KOPT-K1 (cell line): Measurements from ENCODE around the gene DHCR24.
"Not testable (repeated sequence)": the region's sequence is repeated elsewhere in the genome, so short reads cannot be mapped to it uniquely, and the experiment has no call there.

Experiments
- H3K27ac ChIP-seq: fragments of 200-600 bp; sonication (generic); 2 replicates; pipeline ENCODE4 v1.5.1; 2016; ENCODE audit warnings: antibody characterized with exemption, mild to moderate bottlenecking, low read depth, low read length; ENCODE audit not compliant: poor library complexity, severe bottlenecking
- H3K36me3 ChIP-seq: fragments of 200-600 bp; sonication (generic); 2 replicates; pipeline ENCODE4 v1.5.1; 2017; ENCODE audit warnings: antibody characterized with exemption, mild to moderate bottlenecking, low read length, moderate library complexity; ENCODE audit not compliant: insufficient read depth
- H3K9me3 ChIP-seq: fragments of 200-600 bp; sonication (generic); 2 replicates; pipeline ENCODE4 v1.5.1; 2017; ENCODE audit warnings: antibody characterized with exemption, low read length, mild to moderate bottlenecking; ENCODE audit not compliant: insufficient read depth, poor library complexity, severe bottlenecking

DHCR24 gene

GRCh38 chr1:54904476-54905048, 17.6 kb upstream of the DHCR24 start:
- Histone ChIP-seq H3K36me3 (no peaks in the 10 kb centered on the region), H3K9me3 (no peaks in the 10 kb centered on the region), H3K27ac (no peak overlapping the region)

- Histone ChIP-seq H3K9me3 (no peaks in the 10 kb centered on the region), H3K27ac (no peak overlapping the region), H3K36me3 (no peaks in the 10 kb centered on the region)
Measured at GRCh38 chr1:54894271-54894670, 7.3 kb upstream of the DHCR24 start.

DNA sequence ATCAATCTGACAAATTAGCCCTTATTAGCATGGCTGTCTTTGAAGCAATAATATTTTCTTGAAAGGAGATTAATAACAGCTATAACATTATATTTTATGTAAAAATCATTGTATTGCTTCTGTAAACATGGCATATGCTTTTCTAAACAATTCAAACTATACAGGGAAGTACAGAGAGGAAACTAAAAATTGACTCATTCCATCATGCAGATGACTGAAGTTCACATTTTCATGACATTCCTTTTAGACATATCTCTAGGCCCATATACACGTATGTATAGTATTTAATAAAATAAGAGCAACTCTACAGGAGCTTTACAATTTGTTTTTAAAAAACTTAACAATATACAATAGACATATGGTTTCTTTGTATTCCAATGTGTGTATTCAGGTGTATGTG, 5.6 kb upstream of the DHCR24 start:
- Histone ChIP-seq H3K36me3 (no peaks in the 10 kb centered on the region), H3K27ac (no peak overlapping the region), H3K9me3 (no peaks in the 10 kb centered on the region)

DNA sequence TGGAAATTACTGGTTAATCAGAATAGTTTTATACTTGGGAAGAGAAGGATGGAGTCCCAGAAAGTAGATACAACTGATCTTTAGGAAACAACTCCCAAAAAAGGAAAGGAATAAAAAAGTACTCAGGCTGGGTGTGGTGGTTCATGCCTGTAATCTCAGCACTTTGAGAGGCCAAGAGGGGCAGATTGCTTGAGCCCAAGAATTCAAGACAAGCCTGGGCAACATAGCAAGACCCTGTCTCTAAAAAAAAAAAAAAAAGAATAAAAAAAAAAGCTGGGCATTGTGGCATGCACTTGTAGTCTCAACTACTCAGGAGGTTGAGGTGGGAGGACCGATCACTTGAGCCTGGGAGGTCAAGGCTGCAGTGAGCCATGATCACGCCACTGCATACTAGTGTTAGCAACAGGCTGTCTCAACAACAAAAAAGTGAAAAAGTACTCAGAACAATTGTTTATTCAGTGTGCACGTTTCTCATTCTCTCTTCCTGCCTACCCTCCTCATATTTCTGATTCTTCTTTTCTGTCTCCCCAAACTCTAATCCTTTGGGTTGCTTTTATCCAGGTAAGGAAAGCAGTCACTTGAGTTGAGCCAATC, 2.2 kb upstream of the DHCR24 start:
- H3K27ac ChIP-seq, result no peak overlapping the region

GRCh38 chr1:54888080-54888733, 1.2 kb upstream of the DHCR24 start:
- Histone ChIP-seq H3K36me3 (peaks cover 22% of the 10 kb centered on the region), H3K9me3 (no peaks in the 10 kb centered on the region), H3K27ac (peak overlapping the region; percentile 82)

More for the DNA sequence above, 2.2 kb upstream of the DHCR24 start:
- Histone ChIP-seq H3K36me3 (peaks cover 12% of the 10 kb centered on the region), H3K9me3 (no peaks in the 10 kb centered on the region)

GRCh38 chr1:54887665-54888071, 673 bp upstream of the DHCR24 start:
- no peaks in the 10 kb centered on the region for H3K9me3 ChIP-seq
- H3K27ac ChIP-seq, result peak overlapping the region; percentile 82
- peaks cover 27% of the 10 kb centered on the region for H3K36me3 ChIP-seq

- Histone ChIP-seq H3K36me3 (peaks cover 43% of the 10 kb centered on the region), H3K9me3 (peaks cover 4% of the 10 kb centered on the region), H3K27ac (peak overlapping the region; percentile 82)
Measured at GRCh38 chr1:54885807-54886723, 930 bp downstream of the DHCR24 start.

DNA sequence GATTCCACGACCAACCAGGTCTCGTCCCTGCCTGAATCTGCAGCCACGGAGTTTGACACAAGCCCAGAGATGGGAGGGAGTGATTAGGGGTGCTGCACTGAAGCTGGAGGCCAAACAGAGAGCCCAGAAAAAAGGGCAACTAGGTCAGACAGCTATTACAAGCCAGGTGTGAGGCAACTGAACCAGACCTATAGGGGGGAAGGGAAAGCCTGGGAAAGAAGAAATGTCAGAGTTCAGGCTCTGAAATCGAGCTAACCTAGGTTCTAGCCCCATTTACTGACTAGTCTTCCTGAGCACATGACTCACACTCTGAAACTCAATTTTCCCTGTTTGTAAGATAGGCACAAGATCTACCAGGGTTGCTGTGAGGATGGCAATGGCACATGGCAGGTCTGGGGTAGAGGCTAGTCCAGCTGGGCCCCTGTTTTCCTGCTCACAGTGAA, 1.7 kb downstream of the DHCR24 start:
- H3K27ac ChIP-seq, result peak overlapping the region; percentile 82
- peaks cover 50% of the 10 kb centered on the region for H3K36me3 ChIP-seq

DNA sequence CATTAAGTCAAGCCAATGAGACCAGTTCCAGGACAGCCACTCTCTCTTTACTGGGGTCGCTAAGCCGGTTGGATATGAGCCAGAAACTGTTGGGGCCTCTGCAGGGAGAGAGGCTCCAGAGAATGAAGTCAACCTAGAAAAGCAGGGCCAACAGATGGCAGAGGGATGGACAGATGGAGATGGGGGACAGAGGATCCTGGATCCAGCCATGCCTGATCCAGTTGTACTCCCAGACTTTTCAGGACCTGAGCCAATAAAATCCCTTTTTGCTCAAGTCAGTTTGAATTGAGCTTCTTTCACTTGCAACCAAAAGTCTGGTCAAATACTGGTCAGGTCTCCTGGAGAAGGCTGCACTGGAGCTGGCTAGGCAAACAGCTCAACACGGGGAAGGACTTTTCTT, 2.2 kb downstream of the DHCR24 start:
- H3K36me3 ChIP-seq, result peaks cover 55% of the 10 kb centered on the region
- peaks cover 4% of the 10 kb centered on the region for H3K9me3 ChIP-seq
- H3K27ac ChIP-seq, result no peak overlapping the region

More for the DNA sequence above, 1.7 kb downstream of the DHCR24 start:
- H3K9me3 ChIP-seq, result peaks cover 4% of the 10 kb centered on the region

DNA sequence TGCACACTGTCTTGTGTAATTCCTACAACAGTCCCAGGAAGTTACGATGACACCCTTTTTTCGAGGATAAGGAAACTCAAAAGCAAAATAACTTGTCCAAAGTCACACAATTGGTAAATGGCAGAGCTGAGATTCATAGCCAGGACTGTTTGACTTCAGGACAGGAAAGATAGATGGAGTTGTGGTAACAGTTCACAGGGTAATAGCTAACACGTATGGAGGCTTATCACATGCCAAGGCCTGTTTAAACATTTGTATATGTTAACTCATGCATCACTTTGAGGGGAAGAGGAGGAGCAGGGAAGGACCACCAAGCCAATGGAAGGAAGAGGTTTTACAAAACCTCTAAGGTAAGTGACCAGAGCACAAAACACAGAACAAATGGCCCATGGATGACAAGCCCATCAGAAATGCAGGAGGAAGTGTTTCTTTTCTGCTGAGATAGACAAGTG, 2.8 kb downstream of the DHCR24 start:
- Histone ChIP-seq H3K9me3 (peaks cover 4% of the 10 kb centered on the region), H3K27ac (no peak overlapping the region), H3K36me3 (peaks cover 61% of the 10 kb centered on the region)

DNA sequence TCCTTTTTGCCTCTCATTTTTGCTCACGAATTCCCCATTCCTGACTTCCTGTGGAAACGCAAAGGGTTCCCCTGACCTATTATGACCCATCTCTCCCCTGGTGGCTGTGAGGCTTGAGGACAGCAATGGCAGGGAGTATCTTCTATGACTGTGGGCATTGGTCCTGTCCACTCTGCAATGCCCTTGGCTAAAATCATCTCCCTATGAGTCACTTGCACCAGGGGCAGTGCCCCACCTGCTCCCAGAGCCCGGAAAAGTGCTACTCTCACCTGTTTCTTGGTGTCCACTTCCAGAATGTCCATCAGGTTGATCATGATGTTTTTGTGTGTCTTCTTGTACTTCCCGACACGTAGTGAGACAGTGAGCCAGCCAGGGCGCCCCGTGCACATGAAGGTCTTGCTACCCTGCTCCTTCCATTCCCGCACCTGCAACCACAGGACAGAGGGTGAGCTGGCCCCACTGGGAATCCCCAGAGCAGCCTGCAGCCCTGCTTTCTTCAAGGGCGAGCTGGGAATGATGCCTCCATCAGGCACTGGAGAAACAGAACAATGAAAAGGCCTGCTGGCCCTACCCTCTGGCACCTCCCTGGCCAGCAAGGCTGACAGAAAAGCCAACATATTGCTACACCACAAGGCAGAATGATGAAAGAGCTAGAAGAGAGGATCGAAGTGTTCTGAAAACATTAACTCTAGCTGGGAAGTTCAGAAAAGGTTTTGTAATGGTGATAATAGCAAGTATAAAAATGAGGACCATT, 3.5 kb downstream of the DHCR24 start:
- Histone ChIP-seq H3K27ac (no peak overlapping the region), H3K9me3 (peaks cover 4% of the 10 kb centered on the region), H3K36me3 (peaks cover 63% of the 10 kb centered on the region)

GRCh38 chr1:54882519-54882918, 4.5 kb downstream of the DHCR24 start:
- H3K27ac ChIP-seq, result no peak overlapping the region
- H3K9me3 ChIP-seq, result peaks cover 4% of the 10 kb centered on the region
- peaks cover 67% of the 10 kb centered on the region for H3K36me3 ChIP-seq

DNA sequence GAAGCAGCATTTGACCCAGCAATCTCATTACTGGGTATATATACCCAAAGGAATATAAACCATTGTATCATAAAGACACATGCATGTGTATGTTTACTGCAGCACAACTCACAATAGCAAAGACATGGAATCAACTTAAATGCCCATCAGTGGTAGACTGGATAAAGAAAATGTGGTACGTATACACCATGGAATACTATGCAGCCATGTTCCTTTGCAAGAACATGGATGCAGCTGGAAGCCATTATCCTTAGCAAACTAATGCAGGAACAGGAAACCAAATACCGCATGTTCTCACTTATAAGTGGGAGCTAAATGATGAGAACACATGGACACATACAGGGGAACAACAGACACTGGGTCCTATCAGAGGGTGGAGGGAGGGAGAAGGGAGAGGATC, 5.4 kb downstream of the DHCR24 start:
- H3K36me3 ChIP-seq, result peaks cover 76% of the 10 kb centered on the region

DNA sequence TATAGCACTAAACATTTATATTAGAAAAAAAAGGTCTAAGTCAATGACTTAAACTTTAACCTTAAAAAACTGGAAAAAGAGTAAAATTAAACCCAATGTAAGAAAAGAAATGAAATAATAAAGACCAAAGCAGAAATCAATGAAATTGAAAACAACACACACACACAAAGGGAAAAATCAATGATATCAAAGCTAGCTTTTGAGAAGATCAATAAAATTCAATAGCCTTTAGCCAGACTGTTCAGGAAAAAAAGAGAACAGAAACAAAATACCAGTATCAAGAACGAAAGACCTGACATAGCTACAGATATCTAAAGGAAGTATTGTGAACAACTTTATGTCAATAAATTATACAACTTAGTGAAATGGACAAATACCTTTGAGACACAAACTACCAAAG, 7.1 kb downstream of the DHCR24 start:
- Histone ChIP-seq H3K36me3 (peaks cover 84% of the 10 kb centered on the region), H3K9me3 (peaks cover 4% of the 10 kb centered on the region), H3K27ac (no peak overlapping the region)

More for the DNA sequence above, 5.4 kb downstream of the DHCR24 start:
- H3K9me3 ChIP-seq, H3K27ac ChIP-seq: not testable (repeated sequence)
